Putamen (tissue), 1 donor: Measurements from ENCODE around the gene SHKBP1.
"Not testable (repeated sequence)": the region's sequence is repeated elsewhere in the genome, so short reads cannot be mapped to it uniquely, and the experiment has no call there.

Experiments
- DNase-seq: peaks from one replicate; pipeline ENCODE4 v3.0.0-alpha.2; 2016; ENCODE audit warnings: low spot score

Gene SHKBP1

GRCh38 chr19:40585982-40586422, 9.3 kb downstream of the SHKBP1 start:
- no peak for DNase-seq

GRCh38 chr19:40586611-40587010, 9.9 kb downstream of the SHKBP1 start:
- no peak for DNase-seq

- DNase-seq = no peak
These were observed 11.6 kb downstream of the SHKBP1 start for GRCh38 chr19:40588110-40588854.

GRCh38 chr19:40588926-40589569, 12.4 kb downstream of the SHKBP1 start:
- no peak for DNase-seq

- no peak for DNase-seq
These were observed 13.1 kb downstream of the SHKBP1 start for GRCh38 chr19:40589591-40590429.

GRCh38 chr19:40590464-40591265, 14.0 kb downstream of the SHKBP1 start:
- no peak for DNase-seq

GRCh38 chr19:40591724-40592123, 15.1 kb downstream of the SHKBP1 start:
- not testable (repeated sequence) for DNase-seq

- peak; percentile 71 for DNase-seq
These were observed 15.5 kb downstream of the SHKBP1 start for GRCh38 chr19:40592170-40592569.

GRCh38 chr19:40594255-40594654, 17.6 kb downstream of the SHKBP1 start:
- DNase-seq = no peak

GRCh38 chr19:40594657-40595091, 18.0 kb downstream of the SHKBP1 start:
- peak; percentile 53 for DNase-seq

- no peak for DNase-seq
These were observed 20.1 kb downstream of the SHKBP1 start for GRCh38 chr19:40596608-40597328.

GRCh38 chr19:40597329-40597838, 20.7 kb downstream of the SHKBP1 start:
- DNase-seq = no peak

GRCh38 chr19:40598121-40598917, 21.6 kb downstream of the SHKBP1 start:
- peak; percentile 79 for DNase-seq

- no peak for DNase-seq
These were observed 22.2 kb downstream of the SHKBP1 start for GRCh38 chr19:40598918-40599307.

- DNase-seq = no peak
These were observed 22.7 kb downstream of the SHKBP1 start for GRCh38 chr19:40599331-40599901.

- no peak for DNase-seq
These were observed 23.4 kb downstream of the SHKBP1 start for GRCh38 chr19:40599902-40600569.

GRCh38 chr19:40600570-40601133, 24.0 kb downstream of the SHKBP1 start:
- no peak for DNase-seq

- DNase-seq = no peak
These were observed 24.7 kb downstream of the SHKBP1 start, which contains the start of gene LTBP4 for GRCh38 chr19:40601134-40601974. Gene LTBP4 (plus strand): TSS chr19:40601369. CDS start chr19:40601388, 19 bp downstream.
